NCI-H2171 (cell line): Measurements from ENCODE around the gene STK32A.

Experiments used
- DNase-seq: peaks from one replicate; lab custom pipeline; 2025; lab: John Stamatoyannopoulos, UW

STK32A gene

GRCh38 chr5:147259837-147260236 lies 25.0 kb downstream of the STK32A start:
- no peak for DNase-seq

- DNase-seq, result no peak
These were observed 32.4 kb downstream of the STK32A start for GRCh38 chr5:147267082-147267832.

- no peak for DNase-seq
These were observed 41.7 kb downstream of the STK32A start for GRCh38 chr5:147276497-147276896.

GRCh38 chr5:147286296-147286695 lies 51.5 kb downstream of the STK32A start:
- DNase-seq, result no peak

GRCh38 chr5:147287110-147287509 lies 52.3 kb downstream of the STK32A start:
- no peak for DNase-seq

GRCh38 chr5:147290261-147290660 lies 55.4 kb downstream of the STK32A start:
- DNase-seq, result no peak

- no peak for DNase-seq
These were observed 68.4 kb downstream of the STK32A start for GRCh38 chr5:147303251-147303650.

- DNase-seq, result no peak
These were observed 69.2 kb downstream of the STK32A start for GRCh38 chr5:147303976-147304375.

GRCh38 chr5:147305147-147305546 lies 70.3 kb downstream of the STK32A start:
- DNase-seq, result no peak

- no peak for DNase-seq
These were observed 71.5 kb downstream of the STK32A start for GRCh38 chr5:147306351-147306750.

- DNase-seq, result no peak
These were observed 72.3 kb downstream of the STK32A start for GRCh38 chr5:147307170-147307569.

- no peak for DNase-seq
These were observed 74.8 kb downstream of the STK32A start for GRCh38 chr5:147309621-147310020.

GRCh38 chr5:147310059-147310704 lies 75.4 kb downstream of the STK32A start:
- no peak for DNase-seq

GRCh38 chr5:147317978-147318684 lies 83.3 kb downstream of the STK32A start:
- no peak for DNase-seq

GRCh38 chr5:147321569-147321968 lies 86.7 kb downstream of the STK32A start:
- DNase-seq, result no peak

GRCh38 chr5:147327421-147327820 lies 92.6 kb downstream of the STK32A start:
- no peak for DNase-seq

- DNase-seq, result no peak
These were observed 93.1 kb downstream of the STK32A start for GRCh38 chr5:147327905-147328304.

GRCh38 chr5:147332658-147333057 lies 97.8 kb downstream of the STK32A start:
- no peak for DNase-seq

GRCh38 chr5:147336876-147337275 lies 102.0 kb downstream of the STK32A start:
- no peak for DNase-seq

- DNase-seq, result no peak
These were observed 104.5 kb downstream of the STK32A start for GRCh38 chr5:147339313-147339712.

GRCh38 chr5:147340941-147341340 lies 106.1 kb downstream of the STK32A start:
- DNase-seq, result no peak

- no peak for DNase-seq
These were observed 106.5 kb downstream of the STK32A start for GRCh38 chr5:147341345-147341744.

- no peak for DNase-seq
These were observed 110.0 kb downstream of the STK32A start for GRCh38 chr5:147344861-147345260.
